SU-DHL-6 (cell line): ENCODE measurements around the gene TRIM34.

Experiments
- H2AFZ ChIP-seq: fragments of 200-600 bp; sonication (generic); 2 replicates; pipeline ENCODE4 v1.6.1; 2014; ENCODE audit warnings: low read depth, mild to moderate bottlenecking, moderate library complexity, mixed read lengths, antibody characterized with exemption, low read length; ENCODE audit not compliant: severe bottlenecking
- H3F3A ChIP-seq: fragments of 200-600 bp; shearing (Covaris generic); 2 replicates; pipeline ENCODE4 v1.6.0; 2016; ENCODE audit warnings: antibody characterized with exemption, mild to moderate bottlenecking; ENCODE audit not compliant: insufficient read depth
- H3K27ac ChIP-seq: fragments of 200-600 bp; sonication (generic); 2 replicates; pipeline ENCODE4 v1.5.1; 2016; ENCODE audit warnings: low read depth, mild to moderate bottlenecking, low read length, moderate library complexity, mixed read lengths
- H3K27me3 ChIP-seq: fragments of 200-600 bp; sonication (generic), shearing (Covaris generic); 2 replicates; pipeline ENCODE4 v1.6.0; 2014; ENCODE audit warnings: mild to moderate bottlenecking, low read length
- H3K36me3 ChIP-seq: fragments of 200-600 bp; sonication (generic); 2 replicates; pipeline ENCODE4 v1.6.1; 2014; ENCODE audit warnings: mild to moderate bottlenecking, low read length, mixed read lengths
- H3K4me2 ChIP-seq: fragments of 300-600, 200-600 bp; shearing (Covaris generic), sonication (generic); 2 replicates; pipeline ENCODE4 v1.6.0; 2014; ENCODE audit warnings: low read length, low read depth, mild to moderate bottlenecking; ENCODE audit not compliant: poor library complexity, severe bottlenecking
- H3K4me3 ChIP-seq: fragments of 200-600 bp; sonication (generic); 2 replicates; pipeline ENCODE4 v1.5.1; 2014; ENCODE audit warnings: antibody characterized with exemption, low read length, mild to moderate bottlenecking, mixed read lengths; ENCODE audit not compliant: insufficient read depth, poor library complexity, severe bottlenecking
- H3K79me2 ChIP-seq: fragments of 200-600 bp; sonication (generic); 2 replicates; pipeline ENCODE4 v1.6.1; 2014; ENCODE audit warnings: mild to moderate bottlenecking, low read length, moderate library complexity; ENCODE audit not compliant: insufficient read depth
- H3K9ac ChIP-seq: fragments of 200-600 bp; sonication (generic); 2 replicates; pipeline ENCODE4 v1.7.0; 2014; ENCODE audit warnings: mild to moderate bottlenecking, low read length
- H3K9me2 ChIP-seq: fragments of 200-600 bp; sonication (generic); replicated peaks from 2 replicates; pipeline ENCODE4 v1.6.1; 2014; ENCODE audit warnings: low read length; ENCODE audit not compliant: insufficient read depth
- H3K9me3 ChIP-seq: fragments of 200-600 bp; sonication (generic); 2 replicates; pipeline ENCODE4 v1.6.1; 2014; ENCODE audit warnings: low read length, mixed read lengths; ENCODE audit not compliant: insufficient read depth
- H4K20me1 ChIP-seq: fragments of 200-600 bp; sonication (generic); 2 replicates; pipeline ENCODE4 v1.6.1; 2014; ENCODE audit warnings: low read depth, mild to moderate bottlenecking, antibody characterized with exemption, low read length, moderate library complexity, mixed read lengths
- CTCF ChIP-seq: fragments of 200-600 bp; sonication (generic); IDR thresholded peaks from one replicate; pipeline ENCODE4 v1.5.1; 2017; ENCODE audit warnings: antibody characterized with exemption, mild to moderate bottlenecking, low read length, moderate library complexity; ENCODE audit not compliant: insufficient read depth, poor library complexity, severe bottlenecking
- EZH2phosphoT487 ChIP-seq: fragments of 200-600 bp; sonication (generic), shearing (Covaris generic); conservative IDR thresholded peaks from 2 replicates; pipeline ENCODE4 v1.6.1; 2018; ENCODE audit warnings: mild to moderate bottlenecking, antibody characterized with exemption, low read length, moderate library complexity, mixed read lengths

The TRIM34 gene

DNA sequence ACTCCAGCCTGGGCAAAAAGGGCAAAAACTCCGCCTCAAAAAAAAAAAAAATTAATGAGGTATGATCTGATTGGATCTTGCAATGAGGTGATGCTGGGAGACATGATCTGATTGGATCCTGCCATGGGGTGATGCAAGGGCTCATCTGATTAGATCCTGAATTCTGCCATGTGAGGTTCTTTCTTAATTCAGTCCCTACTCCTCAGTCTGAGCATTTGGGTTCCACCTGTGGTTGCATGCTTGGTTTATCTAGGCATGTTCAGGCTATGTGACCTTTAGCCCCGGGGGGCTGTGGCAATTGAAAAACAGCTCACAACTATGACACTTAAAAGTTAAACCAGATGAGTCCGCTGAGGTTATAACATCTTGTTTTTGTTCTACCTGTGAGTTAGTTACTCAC lies 33.2 kb upstream of the TRIM34 start:
- Histone ChIP-seq H3F3A (no peaks in the 10 kb centered on the region), H3K9ac (no peak overlapping the region), H3K79me2 (no peaks in the 10 kb centered on the region), H3K9me2 (no peaks in the 10 kb centered on the region), H2AFZ (no peak overlapping the region), H4K20me1 (no peaks in the 10 kb centered on the region), H3K9me3 (no peaks in the 10 kb centered on the region), H3K4me3 (no peak overlapping the region), H3K27ac (no peak overlapping the region), H3K4me2 (no peak overlapping the region), H3K36me3 (no peaks in the 10 kb centered on the region), H3K27me3 (no peaks in the 10 kb centered on the region)
- no peak for TF ChIP-seq EZH2phosphoT487
- no peak for TF ChIP-seq CTCF

GRCh38 chr11:5592615-5593014 lies 32.2 kb upstream of the TRIM34 start:
- Histone ChIP-seq H3K36me3 (no peaks in the 10 kb centered on the region), H3K27me3 (no peaks in the 10 kb centered on the region), H3K79me2 (no peaks in the 10 kb centered on the region), H3K4me3 (no peak overlapping the region), H3K27ac (no peak overlapping the region), H3K9ac (no peak overlapping the region), H4K20me1 (no peaks in the 10 kb centered on the region), H3K9me2 (no peaks in the 10 kb centered on the region), H3K4me2 (no peak overlapping the region), H3F3A (no peaks in the 10 kb centered on the region), H2AFZ (no peak overlapping the region), H3K9me3 (no peaks in the 10 kb centered on the region)
- TF ChIP-seq CTCF: no peak
- no peak for TF ChIP-seq EZH2phosphoT487

GRCh38 chr11:5593146-5593545 lies 31.7 kb upstream of the TRIM34 start:
- Histone ChIP-seq H3K4me3 (no peak overlapping the region), H3F3A (no peaks in the 10 kb centered on the region), H3K9ac (no peak overlapping the region), H3K36me3 (no peaks in the 10 kb centered on the region), H3K4me2 (no peak overlapping the region), H3K27me3 (no peaks in the 10 kb centered on the region), H3K79me2 (no peaks in the 10 kb centered on the region), H4K20me1 (no peaks in the 10 kb centered on the region), H2AFZ (no peak overlapping the region), H3K27ac (no peak overlapping the region), H3K9me2 (no peaks in the 10 kb centered on the region), H3K9me3 (no peaks in the 10 kb centered on the region)
- TF ChIP-seq EZH2phosphoT487: no peak

- Histone ChIP-seq H3K9ac (no peak within 1 kb of the TSS), H3K79me2 (no peaks in the 10 kb centered on the region), H3K4me2 (no peak within 1 kb of the TSS), H4K20me1 (no peaks in the 10 kb centered on the region), H3K36me3 (no peaks in the 10 kb centered on the region), H3K9me3 (no peaks in the 10 kb centered on the region), H3K4me3 (no peak within 1 kb of the TSS), H3F3A (no peaks in the 10 kb centered on the region), H2AFZ (no peak within 1 kb of the TSS), H3K27me3 (no peaks in the 10 kb centered on the region), H3K9me2 (no peaks in the 10 kb centered on the region), H3K27ac (no peak within 1 kb of the TSS)
- TF ChIP-seq EZH2phosphoT487 (no peak), CTCF (no peak)
Measured at GRCh38 chr11:5596607-5597201, 28.1 kb upstream of the TRIM34 start, which contains the start of gene TRIM6. TRIM6 (plus strand) TSS chr11:5596637; CDS start chr11:5596898, 261 bp downstream.
